Motor neuron (in vitro differentiated cells): ENCODE measurements around the gene YIF1B. TPM values are rescaled to one million over a fixed set of nuclear protein-coding genes. Genes with fewer than 3 reads are reported as not detected.
A peak's percentile ranks its signal among the peaks of the same experiment; 100 is the strongest.
"Not testable (repeated sequence)": the region's sequence is repeated elsewhere in the genome, so short reads cannot be mapped to it uniquely, and the experiment has no call there.

ENCODE experiments used
- ATAC-seq, 8 experiments: fragments of 200-7000 bp; cut with Tn5 transposase; replicated peaks in 6 of 8; 2 replicates each; pipeline ENCODE4 v1.8.0; 2021; ENCODE audit warnings: mild to moderate bottlenecking in 8 of 8, moderate library complexity in 8 of 8
- H3K27ac ChIP-seq, 2 donors: fragments of 250-450 bp; sonication (Bioruptor Pico); 2 replicates each; pipeline ENCODE4 v1.9.0; 2021; ENCODE audit warnings: antibody characterized with exemption in 2 of 2, mild to moderate bottlenecking in 2 of 2, moderate library complexity in 1 of 2
- H3K4me1 ChIP-seq, 2 donors: fragments of 250-450 bp; sonication (Bioruptor Pico); replicated peaks in 1 of 2; 2 replicates each; pipeline ENCODE4 v1.6.1; 2021; ENCODE audit warnings: antibody characterized with exemption in 2 of 2, mild to moderate bottlenecking in 2 of 2, moderate library complexity in 1 of 2
- H3K4me3 ChIP-seq, 5 donors: fragments of 250-450 bp; sonication (Bioruptor Pico); 2 replicates each; pipeline ENCODE4 v1.9.0; 2021; ENCODE audit warnings: antibody characterized with exemption in 5 of 5, mild to moderate bottlenecking in 5 of 5, moderate library complexity in 4 of 5
- WGBS, 10 experiments: fragments of 450-650 bp; shearing (Covaris generic); methylation state at CpG; one replicate each; pipeline ENCODE4 v1.0.0; 2022; 5-methylcytosine and 5-hydroxymethylcytosine counted together
- in situ Hi-C, 9 experiments: fragments of 400-800 bp; cut with MboI; loops; one replicate each; pipeline ENCODE4 v1.15.0; 2021; ENCODE audit warnings: low sequenced_read_pairs in 9 of 9, low pct_unique_long_range_greater_than_20kb in 2 of 9; ENCODE audit not compliant: unreplicated experiment in 9 of 9
- total RNA-seq, 8 experiments: library from RNA; unstranded; fragments of 300-600 nt; gene quantifications; 2 replicates each; pipeline versions ENCODE4 v1.2.3 to v1.2.4, GENCODE V29; 2022

Gene YIF1B
- total RNA-seq, 8 experiments from 2014 or later = 38.3 to 283 (median 81.1) TPM

DNA sequence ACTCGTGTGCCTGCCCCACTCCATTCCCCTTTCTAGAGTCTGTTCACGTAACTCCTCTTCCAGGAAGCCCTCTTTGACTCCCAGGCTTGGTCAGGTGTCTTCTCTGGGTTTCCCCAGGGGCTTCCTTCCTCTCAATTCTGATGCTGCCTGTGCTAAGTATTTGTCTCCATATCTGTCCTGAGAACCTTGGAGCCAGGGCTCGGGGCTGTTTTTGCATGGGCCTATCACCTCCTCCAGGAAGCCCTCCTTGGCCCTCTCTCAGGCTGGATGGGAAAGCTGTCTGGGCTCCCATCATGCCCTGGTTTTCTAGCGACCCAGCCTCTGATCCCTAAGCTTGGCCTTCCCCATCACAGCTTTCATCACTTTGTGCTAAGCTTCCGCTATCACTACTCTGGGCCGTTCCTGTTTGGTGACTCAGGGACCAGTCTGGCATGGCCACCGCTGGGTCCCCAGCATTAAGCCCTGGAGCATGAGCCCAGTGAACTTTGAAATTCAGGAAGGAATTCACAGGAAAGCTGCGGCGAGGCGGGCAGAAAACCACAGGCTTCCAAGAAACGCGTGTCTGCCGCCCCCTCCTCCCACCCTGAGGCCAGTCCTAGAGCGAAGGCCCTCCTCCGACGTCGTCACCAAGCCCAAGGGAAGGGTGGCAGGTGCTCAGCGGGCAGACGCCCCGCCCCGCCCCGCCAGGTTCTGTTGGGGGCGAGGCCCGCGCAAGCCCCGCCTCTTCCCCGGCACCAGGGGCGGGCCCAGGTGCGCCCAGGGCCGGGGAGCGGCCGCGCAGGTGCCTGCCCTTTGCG lies 51.9 kb downstream of the YIF1B start:
- 8 to 100% (median 45%) methylated on average over 1 to 12 of the region's 34 CpGs; no CpG with 5 or more reads in 1 of the 10 experiments for WGBS, 10 experiments
- ATAC-seq = peak; percentile 62 to 86 (median 80)
- H3K4me1 ChIP-seq = peaks cover 30 to 44% of the 10 kb centered on the region in 2 donors
- peak overlapping the region; percentile 26 to 71 for H3K27ac ChIP-seq
- in situ Hi-C loops = no loop called here
- peak overlapping the region; percentile 35 to 49 (median 44) for H3K4me3 ChIP-seq

DNA sequence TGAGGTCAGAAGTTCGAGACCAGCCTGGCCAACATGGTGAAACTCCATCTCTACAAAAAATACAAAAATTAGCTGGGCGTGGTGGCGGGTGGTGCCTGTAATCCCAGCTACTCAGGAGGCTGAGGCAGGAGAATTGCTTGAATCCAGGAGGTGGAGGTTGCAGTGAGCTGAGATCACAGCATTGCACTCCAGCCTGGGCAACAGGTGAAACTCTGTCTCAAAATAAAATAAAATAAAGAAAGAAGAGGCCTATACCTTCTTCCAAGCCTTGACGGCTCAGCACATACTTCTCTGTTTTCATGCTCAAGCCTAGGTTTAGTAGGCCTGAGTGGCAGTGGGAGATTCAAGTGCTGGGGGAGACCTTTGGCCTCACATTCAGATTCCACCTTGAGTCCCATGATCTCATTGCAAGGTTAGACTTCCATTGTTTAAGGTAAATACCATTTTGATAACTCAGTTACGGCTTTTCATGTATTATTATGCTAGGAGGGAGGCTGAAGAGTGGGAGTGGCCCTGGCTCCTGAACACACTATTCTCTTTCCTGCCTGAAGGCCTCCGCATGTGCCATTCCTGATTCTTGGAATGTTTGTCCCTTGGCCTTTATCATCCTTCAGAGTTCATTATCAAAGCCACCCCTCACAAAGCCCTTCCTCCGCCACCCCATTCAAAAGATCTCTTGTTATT lies 53.0 kb downstream of the YIF1B start:
- Histone ChIP-seq H3K27ac (no peak overlapping the region), H3K4me1 (peaks cover 19 to 34% of the 10 kb centered on the region in 2 donors), H3K4me3 (no peak overlapping the region)
- WGBS, 10 experiments = 85 to 100% (median 92%) methylated on average over 1 to 5 of the region's 7 CpGs; no CpG with 5 or more reads in 1 of the 10 experiments
- no peak for ATAC-seq
- in situ Hi-C loops = no loop called here

DNA sequence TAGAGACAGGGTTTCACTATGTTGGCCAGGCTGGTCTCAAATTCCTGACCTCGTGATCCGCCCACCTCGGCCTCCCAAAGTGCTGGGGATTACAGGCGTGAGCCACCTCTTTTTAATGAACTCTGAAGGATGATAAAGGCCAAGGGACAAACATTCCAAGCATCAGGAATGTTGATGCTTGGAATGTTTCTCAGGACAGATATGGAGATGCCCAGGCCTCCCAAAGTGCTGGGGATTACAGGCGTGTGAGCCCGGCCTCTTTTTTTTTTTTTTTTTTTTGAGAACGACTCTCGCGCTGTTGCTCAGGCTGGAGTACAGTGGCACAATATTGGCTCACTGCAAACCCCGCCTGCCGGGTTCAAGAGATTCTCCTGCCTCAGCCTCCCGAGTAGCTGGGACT lies 53.8 kb downstream of the YIF1B start:
- 60 to 100% (median 92%) methylated on average over 1 to 8 of the region's 12 CpGs; no CpG with 5 or more reads in 4 of the 10 experiments for WGBS, 10 experiments
- ATAC-seq, H3K27ac ChIP-seq, in situ Hi-C loops, H3K4me3 ChIP-seq: not testable (repeated sequence)
- H3K4me1 ChIP-seq = peaks cover 13 to 26% of the 10 kb centered on the region in 2 donors

DNA sequence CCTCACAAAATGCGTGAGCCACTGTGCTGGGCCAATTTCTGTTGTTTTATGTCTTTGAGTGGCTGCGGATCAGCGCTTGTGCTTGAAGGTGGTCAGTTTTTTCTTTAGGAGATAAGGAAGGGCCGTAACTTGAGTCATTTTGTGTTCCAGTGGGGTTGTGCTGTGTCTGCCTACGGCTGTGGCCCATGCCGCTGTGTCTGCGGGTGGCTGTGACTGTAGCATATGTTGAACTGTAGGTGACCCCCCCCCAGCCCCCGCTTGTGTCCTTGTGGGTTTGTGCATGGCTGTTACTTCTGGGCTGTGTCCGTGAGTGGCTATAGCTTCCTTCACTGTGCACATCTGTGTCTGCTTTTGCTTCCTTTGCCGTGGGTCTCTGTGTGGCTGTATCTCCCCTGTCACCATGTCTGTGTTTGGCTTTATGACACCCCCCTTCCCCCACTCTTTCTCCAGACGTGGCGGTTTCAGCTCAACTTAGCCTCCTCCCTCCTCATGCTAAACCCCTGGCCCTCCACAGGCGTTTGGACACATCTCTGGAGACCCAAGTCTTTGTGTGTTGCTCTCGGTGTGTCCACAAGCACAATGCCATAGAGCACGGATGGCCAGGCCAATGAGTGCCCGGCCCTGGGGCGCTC lies 60.2 kb downstream of the YIF1B start:
- peak in 5 of 8 experiments; percentile 4 to 25 (median 10) for ATAC-seq
- Histone ChIP-seq H3K4me3 (peak overlapping the region in 3 of 5 donors; percentile 26 to 41 (median 29)), H3K27ac (peak overlapping the region; percentile 2 to 78), H3K4me1 (peaks cover 36 to 55% of the 10 kb centered on the region in 2 donors)
- in situ Hi-C loops = no loop called here
- 20 to 67% (median 50%) methylated on average over 1 to 6 of the region's 17 CpGs; no CpG with 5 or more reads in 5 of the 10 experiments for WGBS, 10 experiments

DNA sequence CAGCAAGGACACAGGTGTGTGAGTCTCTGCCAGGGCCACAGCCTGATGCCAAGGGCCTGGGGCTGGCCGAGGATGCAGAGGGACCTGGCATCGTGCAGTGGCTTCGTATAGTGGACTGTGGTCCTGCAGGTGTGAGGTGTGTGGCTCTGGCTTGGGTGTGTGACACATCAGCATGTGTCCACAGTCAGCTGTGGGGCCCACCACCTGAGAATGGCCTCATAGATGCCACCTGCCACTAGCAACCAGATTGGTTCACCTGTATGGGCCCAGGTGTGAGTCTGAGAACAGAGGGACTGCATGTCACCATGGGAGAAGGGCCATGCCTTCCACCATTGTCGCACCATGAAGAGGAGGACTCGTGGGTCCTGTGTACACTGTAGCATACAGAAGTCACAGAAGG lies 62.0 kb downstream of the YIF1B start:
- Histone ChIP-seq H3K4me3 (no peak overlapping the region), H3K4me1 (peaks cover 36 to 58% of the 10 kb centered on the region in 2 donors), H3K27ac (peak overlapping the region in 1 of 2 donors; percentile 72)
- WGBS, 10 experiments = 60 to 100% (median 87%) methylated on average over 1 to 3 of the region's 5 CpGs; no CpG with 5 or more reads in 7 of the 10 experiments
- ATAC-seq = no peak
- in situ Hi-C loops = no loop called here

Other genes with a start within 250 kb of the YIF1B start
- gene DPF1, start 91.7 kb downstream of the YIF1B start, total RNA-seq = 10 to 100 TPM in 5 of 8 experiments, 1 to 10 TPM in 3; 1.3 to 60.4 (median 25.9) TPM
- gene PPP1R14A, start 59.6 kb downstream of the YIF1B start, total RNA-seq = 10 to 100 TPM in 2 of 8 experiments, 1 to 10 TPM in 4, not detected in 2; 1.2 to 12.1 (median 4.5) TPM
- 10 to 100 TPM in 5 of 8 experiments, 1 to 10 TPM in 1, under 1 TPM in 2; 0.59 to 46.2 (median 24.6) TPM for gene SPINT2, start 51.4 kb downstream of the YIF1B start, total RNA-seq
- 1 to 10 TPM in 1 of 8 experiments, not detected in 7; 2.4 TPM for gene C19orf33, start 11.7 kb downstream of the YIF1B start, total RNA-seq
- gene KCNK6, start 3.9 kb upstream of the YIF1B start, total RNA-seq = 1 to 10 TPM in 3 of 8 experiments, under 1 TPM in 5; 0.38 to 5.7 (median 0.65) TPM
- 10 to 100 TPM in 2 of 8 experiments, 1 to 10 TPM in 6; 1.6 to 14.5 (median 4.4) TPM for gene CATSPERG, start 19.9 kb upstream of the YIF1B start, total RNA-seq
- gene PSMD8, start 58.6 kb upstream of the YIF1B start, total RNA-seq = 100 to 1,000 TPM; 165 to 302 (median 214) TPM
- gene GGN, start 72.1 kb upstream of the YIF1B start, total RNA-seq = 1 to 10 TPM in 6 of 8 experiments, under 1 TPM in 2; 0.41 to 3.2 (median 1.5) TPM
- gene SPRED3, start 72.8 kb upstream of the YIF1B start, total RNA-seq = 1 to 10 TPM in 7 of 8 experiments, under 1 TPM in 1; 0.87 to 7.6 (median 3.8) TPM
- 10 to 100 TPM in 6 of 8 experiments, 1 to 10 TPM in 2; 7.8 to 13.6 (median 12.2) TPM for gene FAM98C, start 87.1 kb upstream of the YIF1B start, total RNA-seq
- gene RASGRP4, start 110.3 kb upstream of the YIF1B start, total RNA-seq = under 1 TPM; 0.09 to 0.66 (median 0.32) TPM
- gene RYR1, start 117.7 kb upstream of the YIF1B start, total RNA-seq = 1 to 10 TPM; 1.4 to 4.7 (median 1.8) TPM